BJ (cell line): Measurements from ENCODE around the gene AGGF1. TPM values are rescaled to one million over a fixed set of nuclear protein-coding genes. Genes with fewer than 3 reads are reported as not detected.
"Not testable (repeated sequence)": the region's sequence is repeated elsewhere in the genome, so short reads cannot be mapped to it uniquely, and the experiment has no call there.

Experiments
- CTCF ChIA-PET: fragments of 350-600 bp; formaldehyde crosslinking; extraction: SDS; loops from one replicate; lab custom pipeline; 2021; ENCODE audit warnings: antibody characterized with exemption, inconsistent platforms; lab: Yijun Ruan, JAX
- POLR2A ChIA-PET: fragments of 300-600 bp; sonication (Branson Sonifier 250); formaldehyde crosslinking; extraction: SDS; loops from one replicate; lab custom pipeline; 2021; ENCODE audit warnings: antibody characterized with exemption; lab: Charles Lee
- DNase-seq: peaks from one replicate; pipeline ENCODE4 v3.0.0-alpha.2; 2011; ENCODE audit warnings: low read depth
- H3K27me3 ChIP-seq: 2 replicates; pipeline ENCODE4 v1.6.0; 2011; ENCODE audit warnings: low read length; ENCODE audit not compliant: control insufficient read depth, insufficient read depth
- H3K36me3 ChIP-seq: 2 replicates; pipeline ENCODE4 v1.5.1; 2011; ENCODE audit warnings: low read length; ENCODE audit not compliant: control insufficient read depth, insufficient read depth
- H3K4me3 ChIP-seq: 2 replicates; pipeline ENCODE4 v1.5.1; 2011; ENCODE audit warnings: low read depth, mild to moderate bottlenecking, control low read depth, low read length
- polyA plus RNA-seq: library from polyadenylated mRNA; depleted of rRNA; stranded (reverse); fragments of >200 nt; gene quantifications from 2 replicates; pipeline ENCODE4 v1.2.3, GENCODE V29; 2011
- TF ChIP-seq, protein P1 (sequence below): IDR thresholded peaks from 2 replicates; pipeline ENCODE4 v1.5.1; 2011; ENCODE audit warnings: low read depth, mild to moderate bottlenecking, control low read depth, inconsistent platforms, low read length, moderate library complexity; ENCODE audit not compliant: insufficient read depth

AGGF1 gene
- polyA plus RNA-seq, 1 experiment: 8.3 TPM

DNA sequence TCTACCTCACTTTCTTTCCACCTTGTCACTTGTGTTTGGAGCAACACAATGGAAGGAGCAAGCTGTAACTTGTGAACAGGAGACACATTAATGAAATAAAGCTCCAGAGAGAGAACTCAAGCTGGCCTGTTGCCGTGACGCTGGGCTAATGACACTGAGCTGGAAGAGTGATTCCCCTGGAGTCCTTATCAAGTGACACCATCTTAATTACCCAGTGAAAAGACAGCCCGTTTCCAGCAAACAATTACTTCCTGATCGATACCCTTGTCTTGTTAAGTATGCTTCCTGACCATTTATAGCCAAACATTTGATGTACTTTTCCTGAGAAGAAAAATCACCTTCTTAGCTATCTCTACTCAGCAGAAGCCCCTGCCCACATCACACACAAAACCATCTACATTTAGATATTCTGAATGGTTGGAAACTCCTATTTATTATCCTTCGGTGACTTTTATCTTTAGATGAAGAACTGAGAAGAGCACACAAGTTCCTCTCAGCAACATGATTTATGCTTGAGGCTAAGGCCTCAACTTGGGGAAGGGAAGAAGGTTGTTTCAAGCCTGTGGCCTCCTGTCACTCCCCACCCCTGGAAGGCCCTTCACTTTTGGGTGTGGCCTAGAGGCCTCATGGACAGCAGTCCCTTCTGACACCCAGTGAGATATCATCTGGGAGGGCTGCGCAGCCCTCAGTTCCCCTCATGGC lies 43.2 kb upstream of the AGGF1 start:
- POLR2A ChIA-PET: no interaction called here

DNA sequence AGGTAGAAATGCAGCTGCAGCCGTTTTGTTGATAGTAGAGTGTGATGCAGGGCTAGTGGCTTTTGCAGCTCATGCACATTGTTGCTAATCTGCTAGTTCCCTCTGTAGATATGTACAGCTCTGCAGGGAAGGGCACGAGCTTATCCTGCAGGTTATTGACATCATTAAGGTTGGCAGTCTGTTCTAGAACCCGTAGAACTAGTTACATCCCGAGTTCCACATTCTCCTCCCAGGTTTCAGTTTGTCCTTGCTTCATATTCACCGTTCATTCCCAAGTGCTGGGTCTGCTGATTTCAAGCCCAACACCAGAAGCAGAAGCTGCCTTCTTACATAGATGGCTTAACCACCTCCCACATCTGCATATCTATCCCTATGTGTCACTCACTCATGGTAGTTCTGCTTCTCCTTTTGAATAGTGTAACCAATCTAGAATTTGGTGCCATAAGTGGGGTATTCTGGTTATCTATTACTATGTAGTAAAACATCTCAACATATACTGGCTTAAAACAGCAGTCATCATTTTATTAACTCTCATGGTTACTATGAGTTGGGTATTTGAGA lies 39.2 kb upstream of the AGGF1 start:
- Histone ChIP-seq H3K36me3 (no peaks in the 10 kb centered on the region), H3K27me3 (no peaks in the 10 kb centered on the region; the same call in 1 of the 2 replicates), H3K4me3 (no peak overlapping the region)
- CTCF ChIA-PET: no interaction called here
- POLR2A ChIA-PET: no interaction called here
- TF ChIP-seq, protein P1, sequence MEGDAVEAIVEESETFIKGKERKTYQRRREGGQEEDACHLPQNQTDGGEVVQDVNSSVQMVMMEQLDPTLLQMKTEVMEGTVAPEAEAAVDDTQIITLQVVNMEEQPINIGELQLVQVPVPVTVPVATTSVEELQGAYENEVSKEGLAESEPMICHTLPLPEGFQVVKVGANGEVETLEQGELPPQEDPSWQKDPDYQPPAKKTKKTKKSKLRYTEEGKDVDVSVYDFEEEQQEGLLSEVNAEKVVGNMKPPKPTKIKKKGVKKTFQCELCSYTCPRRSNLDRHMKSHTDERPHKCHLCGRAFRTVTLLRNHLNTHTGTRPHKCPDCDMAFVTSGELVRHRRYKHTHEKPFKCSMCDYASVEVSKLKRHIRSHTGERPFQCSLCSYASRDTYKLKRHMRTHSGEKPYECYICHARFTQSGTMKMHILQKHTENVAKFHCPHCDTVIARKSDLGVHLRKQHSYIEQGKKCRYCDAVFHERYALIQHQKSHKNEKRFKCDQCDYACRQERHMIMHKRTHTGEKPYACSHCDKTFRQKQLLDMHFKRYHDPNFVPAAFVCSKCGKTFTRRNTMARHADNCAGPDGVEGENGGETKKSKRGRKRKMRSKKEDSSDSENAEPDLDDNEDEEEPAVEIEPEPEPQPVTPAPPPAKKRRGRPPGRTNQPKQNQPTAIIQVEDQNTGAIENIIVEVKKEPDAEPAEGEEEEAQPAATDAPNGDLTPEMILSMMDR: no peak
- no peak for DNase-seq

More for the DNA sequence above, 43.2 kb upstream of the AGGF1 start:
- DNase-seq: no peak
- Histone ChIP-seq H3K36me3 (no peaks in the 10 kb centered on the region), H3K27me3 (no peaks in the 10 kb centered on the region; the same call in 1 of the 2 replicates), H3K4me3 (no peak overlapping the region)
- CTCF ChIA-PET: no interaction called here
- TF ChIP-seq, protein P1: no peak

DNA sequence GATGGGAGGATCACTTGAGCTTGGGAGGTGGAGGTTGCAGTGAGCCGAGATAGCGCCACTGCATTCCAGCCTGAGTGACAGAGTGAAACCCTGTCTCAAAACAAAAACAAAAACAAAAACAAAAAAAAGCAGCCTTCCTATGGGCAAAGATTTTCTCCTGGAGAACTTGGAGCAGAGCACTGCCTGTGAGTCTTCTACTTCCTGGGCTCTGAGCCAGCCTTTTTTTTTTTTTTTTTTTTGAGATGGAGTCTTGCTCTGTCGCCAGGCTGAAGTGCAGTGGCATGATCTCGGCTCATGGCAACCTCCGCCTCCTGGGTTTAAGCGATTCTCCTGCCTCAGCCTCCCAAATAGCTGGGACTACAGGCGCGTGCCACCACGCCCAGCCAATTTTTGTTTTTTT lies 36.8 kb upstream of the AGGF1 start:
- DNase-seq, POLR2A ChIA-PET, CTCF ChIA-PET, H3K27me3 ChIP-seq, H3K36me3 ChIP-seq, H3K4me3 ChIP-seq: not testable (repeated sequence)

DNA sequence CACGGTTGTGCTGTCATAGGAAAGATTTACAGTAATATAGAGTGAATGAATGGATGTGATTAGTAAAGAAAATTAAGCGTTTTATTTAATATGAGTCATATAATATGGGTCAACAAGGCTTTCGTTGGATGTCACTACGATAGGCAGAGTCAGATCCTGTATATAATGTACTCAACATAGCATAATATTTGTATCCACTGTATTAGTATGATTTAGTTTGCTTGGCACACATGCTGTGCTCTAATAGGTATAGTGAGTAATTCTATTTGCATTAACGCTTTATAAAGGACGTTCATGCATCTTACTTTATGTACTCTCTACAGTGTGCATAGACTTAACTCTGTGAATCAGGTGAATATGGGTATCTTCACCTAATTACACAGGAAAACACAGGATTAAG lies 35.9 kb upstream of the AGGF1 start:
- DNase-seq: no peak
- POLR2A ChIA-PET: no interaction called here
- no peak overlapping the region for H3K4me3 ChIP-seq
- no peaks in the 10 kb centered on the region for H3K36me3 ChIP-seq
- H3K27me3 ChIP-seq: no peaks in the 10 kb centered on the region; the same call in 1 of the 2 replicates
- TF ChIP-seq, protein P1: no peak
- CTCF ChIA-PET: interaction anchor here (0.6 kb wide), 1 partner anchor 753 kb away, joined by 3 read pairs; no protein-coding TSS in a partner anchor

DNA sequence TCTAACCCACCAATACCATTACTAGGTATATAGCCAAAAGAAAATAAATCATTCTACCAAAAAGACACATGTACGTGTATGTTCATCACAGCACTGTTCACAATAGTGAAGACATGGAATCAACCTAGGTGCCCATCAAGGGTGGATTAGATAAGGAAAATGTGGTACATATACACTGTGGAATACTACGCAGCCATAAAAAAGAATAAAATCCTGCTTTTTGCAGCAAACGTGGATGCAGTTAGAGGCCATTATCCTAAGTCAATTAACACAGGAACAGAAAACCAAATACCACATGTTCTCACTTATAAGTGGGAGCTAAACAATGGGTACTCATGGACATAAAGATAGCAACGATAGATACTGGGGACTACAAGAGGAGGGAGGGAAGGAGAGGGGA lies 32.0 kb upstream of the AGGF1 start:
- CTCF ChIA-PET, H3K36me3 ChIP-seq, H3K27me3 ChIP-seq, DNase-seq, H3K4me3 ChIP-seq, POLR2A ChIA-PET: not testable (repeated sequence)

DNA sequence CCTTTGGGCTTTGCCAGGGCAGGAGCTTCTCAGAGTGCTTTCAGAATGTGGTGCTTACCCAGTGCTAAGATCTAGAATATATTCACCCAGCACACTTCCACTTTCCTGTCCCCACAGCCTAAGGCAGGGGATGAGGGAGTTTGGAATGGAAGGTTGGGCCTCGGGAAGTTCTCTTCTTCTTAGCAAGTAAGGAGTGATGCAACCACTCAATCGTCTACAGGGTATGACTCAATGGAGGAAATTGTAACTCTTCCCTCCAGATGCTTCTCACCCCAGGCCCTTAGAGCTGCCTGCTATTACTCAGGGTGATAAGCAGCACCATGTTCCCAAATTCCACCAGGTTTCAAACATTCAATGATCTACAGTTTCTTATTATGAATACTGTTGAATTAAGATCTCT lies 30.8 kb upstream of the AGGF1 start:
- Histone ChIP-seq H3K36me3 (no peaks in the 10 kb centered on the region), H3K4me3 (no peak overlapping the region), H3K27me3 (peaks cover 4% of the 10 kb centered on the region)
- peak; percentile 35 for DNase-seq
- ChIA-PET CTCF (no interaction called here), POLR2A (no interaction called here)
- TF ChIP-seq, protein P1: no peak
